ENCODE data around the gene KCTD13. TPM values are rescaled to one million over a fixed set of nuclear protein-coding genes. Genes with fewer than 3 reads are reported as not detected.
A peak's percentile ranks its signal among the peaks of the same experiment; 100 is the strongest.

The KCTD13 gene
- total RNA-seq, 2 donors from 2014 or later, result 21.5 to 27.5 TPM

DNA sequence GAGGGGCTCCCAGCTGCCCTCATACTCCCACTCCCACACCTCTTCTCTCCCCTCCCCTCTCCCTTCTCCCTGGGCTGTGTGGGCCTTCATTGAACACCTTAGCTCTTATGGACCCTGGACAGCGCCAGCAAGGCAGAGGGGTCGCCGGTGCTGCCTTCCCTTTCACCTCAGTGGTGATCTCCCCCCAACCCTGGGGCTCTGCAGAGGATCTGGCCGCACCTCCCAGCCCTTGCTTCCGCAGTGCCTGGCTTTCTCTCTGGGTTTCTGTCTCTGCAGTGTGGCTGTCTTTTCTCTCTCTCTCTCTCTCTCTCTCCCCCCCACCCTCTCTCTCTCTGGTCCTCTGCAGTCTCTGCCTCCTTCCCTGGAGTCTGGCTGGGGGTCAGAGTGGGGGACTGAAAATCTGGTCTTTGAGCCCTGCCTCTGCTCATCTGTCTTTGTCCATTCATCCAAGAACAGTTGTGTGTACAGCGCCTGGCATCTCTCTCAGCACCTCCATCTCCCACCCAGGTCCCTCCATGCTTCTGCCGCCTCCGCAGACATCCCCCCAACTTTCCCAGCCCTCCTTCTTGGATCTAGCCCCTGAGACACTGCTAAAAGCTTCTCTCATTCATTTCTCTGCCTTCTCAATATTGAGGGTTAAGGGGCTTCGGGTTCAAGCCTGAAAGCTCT lies 27.8 kb downstream of the KCTD13 start:
- Histone ChIP-seq H3K9me3 (ENCODE audit: control insufficient read depth, low read length) (no peaks in the 10 kb centered on the region), H3K9ac (ENCODE audit: extremely low read depth, low read length, poor library complexity, severe bottlenecking) (peak overlapping the region; percentile 63)
- no peaks in the 10 kb centered on the region for H3K27me3 Mint-ChIP-seq (ENCODE audit: insufficient read depth)

DNA sequence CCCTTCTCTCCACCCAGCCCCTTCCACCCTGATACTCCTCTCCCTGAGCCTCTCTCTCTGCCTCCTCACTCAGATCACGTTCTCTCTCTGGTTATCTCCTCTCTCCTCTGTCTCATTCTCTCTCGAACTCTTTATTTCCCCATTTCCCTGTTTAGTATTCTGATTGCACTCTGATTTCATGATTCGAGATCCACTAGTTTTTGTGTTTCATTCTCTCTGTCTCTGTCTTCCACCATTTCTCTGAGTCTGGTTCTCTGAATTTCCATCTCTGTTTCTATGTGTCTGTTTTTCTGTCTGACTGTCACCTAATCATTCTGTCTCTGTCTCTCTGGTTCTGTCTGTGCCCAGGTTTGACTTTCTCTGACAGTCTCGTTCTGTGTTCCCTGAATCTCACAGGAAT lies 28.7 kb downstream of the KCTD13 start:
- H3K27ac Mint-ChIP-seq, result no peak overlapping the region
- Histone ChIP-seq H3K27ac (ENCODE audit: low read depth, low read length) (no peak overlapping the region), H3K36me3 (ENCODE audit: control insufficient read depth, insufficient read depth, low read length) (peaks cover 17% of the 10 kb centered on the region), H3K4me1 (ENCODE audit: control insufficient read depth, insufficient read depth, low read length) (no peaks in the 10 kb centered on the region), H3K4me3 (ENCODE audit: low read length) (no peak overlapping the region), H3K27me3 (ENCODE audit: control insufficient read depth, insufficient read depth, low read length, poor library complexity, severe bottlenecking) (no peaks in the 10 kb centered on the region), H3K9me3 (ENCODE audit: control insufficient read depth, low read length) (no peaks in the 10 kb centered on the region), H3K9ac (ENCODE audit: extremely low read depth, low read length, poor library complexity, severe bottlenecking) (no peak overlapping the region)
- H3K27me3 Mint-ChIP-seq (ENCODE audit: insufficient read depth), result no peaks in the 10 kb centered on the region
- TF ChIP-seq, protein P1, sequence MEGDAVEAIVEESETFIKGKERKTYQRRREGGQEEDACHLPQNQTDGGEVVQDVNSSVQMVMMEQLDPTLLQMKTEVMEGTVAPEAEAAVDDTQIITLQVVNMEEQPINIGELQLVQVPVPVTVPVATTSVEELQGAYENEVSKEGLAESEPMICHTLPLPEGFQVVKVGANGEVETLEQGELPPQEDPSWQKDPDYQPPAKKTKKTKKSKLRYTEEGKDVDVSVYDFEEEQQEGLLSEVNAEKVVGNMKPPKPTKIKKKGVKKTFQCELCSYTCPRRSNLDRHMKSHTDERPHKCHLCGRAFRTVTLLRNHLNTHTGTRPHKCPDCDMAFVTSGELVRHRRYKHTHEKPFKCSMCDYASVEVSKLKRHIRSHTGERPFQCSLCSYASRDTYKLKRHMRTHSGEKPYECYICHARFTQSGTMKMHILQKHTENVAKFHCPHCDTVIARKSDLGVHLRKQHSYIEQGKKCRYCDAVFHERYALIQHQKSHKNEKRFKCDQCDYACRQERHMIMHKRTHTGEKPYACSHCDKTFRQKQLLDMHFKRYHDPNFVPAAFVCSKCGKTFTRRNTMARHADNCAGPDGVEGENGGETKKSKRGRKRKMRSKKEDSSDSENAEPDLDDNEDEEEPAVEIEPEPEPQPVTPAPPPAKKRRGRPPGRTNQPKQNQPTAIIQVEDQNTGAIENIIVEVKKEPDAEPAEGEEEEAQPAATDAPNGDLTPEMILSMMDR (conservative IDR thresholded peaks at IDR 0.05), result no peak
- no peak overlapping the region for H3K4me3 Mint-ChIP-seq
- peaks cover 14% of the 10 kb centered on the region for H3K36me3 Mint-ChIP-seq (ENCODE audit: low read depth)
- WGBS, 2 experiments (ENCODE audit: insufficient coverage in 1 of 2, insufficient read length in 1 of 2), result 87 to 88% methylated on average over 4 of the region's 4 CpGs
- peaks cover 18% of the 10 kb centered on the region for H3K4me1 Mint-ChIP-seq
- DNase-seq, result no peak
- H3K9me3 Mint-ChIP-seq, result no peaks in the 10 kb centered on the region

More for the DNA sequence above, 27.8 kb downstream of the KCTD13 start:
- H3K27me3 ChIP-seq (ENCODE audit: control insufficient read depth, insufficient read depth, low read length, poor library complexity, severe bottlenecking), result no peaks in the 10 kb centered on the region
- 26 to 28% methylated on average over 5 to 9 of the region's 9 CpGs for WGBS, 2 experiments (ENCODE audit: insufficient coverage in 1 of 2, insufficient read length in 1 of 2)
- H3K4me1 Mint-ChIP-seq, result peaks cover 18% of the 10 kb centered on the region
- TF ChIP-seq, protein P1 (conservative IDR thresholded peaks at IDR 0.05), result no peak
- no peak overlapping the region for H3K27ac ChIP-seq (ENCODE audit: low read depth, low read length)
- H3K36me3 Mint-ChIP-seq (ENCODE audit: low read depth), result peaks cover 8% of the 10 kb centered on the region
- peak; percentile 70 for DNase-seq
- H3K9me3 Mint-ChIP-seq, result no peaks in the 10 kb centered on the region
- H3K4me1 ChIP-seq (ENCODE audit: control insufficient read depth, insufficient read depth, low read length), result no peaks in the 10 kb centered on the region
- H3K4me3 Mint-ChIP-seq, result peak overlapping the region; percentile 73
- peak overlapping the region; percentile 91 for H3K27ac Mint-ChIP-seq
- H3K36me3 ChIP-seq (ENCODE audit: control insufficient read depth, insufficient read depth, low read length), result peaks cover 17% of the 10 kb centered on the region
- peak overlapping the region; percentile 90 for H3K4me3 ChIP-seq (ENCODE audit: low read length)

DNA sequence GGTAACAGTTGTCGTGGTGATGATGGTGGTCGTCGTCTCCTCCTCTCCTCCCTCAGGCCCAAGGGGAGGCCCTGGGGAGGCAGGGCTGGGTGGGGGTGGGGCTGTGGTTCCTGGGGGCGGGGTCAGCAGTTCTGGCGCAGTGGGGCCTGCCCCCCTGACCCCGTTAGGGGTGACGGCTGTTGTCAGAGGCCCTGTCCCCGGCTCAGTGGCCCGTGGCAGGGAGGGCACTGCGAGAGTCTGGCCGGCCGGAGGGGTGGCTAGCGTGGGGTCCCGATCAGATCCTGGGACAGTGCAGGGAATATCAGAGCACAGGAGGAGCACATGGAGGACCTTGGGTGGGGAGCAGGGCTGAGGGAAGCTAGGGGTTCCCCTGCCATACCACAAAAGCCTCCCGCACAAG lies 29.2 kb downstream of the KCTD13 start:
- H3K4me3 Mint-ChIP-seq, result no peak overlapping the region
- 79% methylated on average over 12 of the region's 15 CpGs; no CpG with 5 or more reads in 1 of the 2 experiments for WGBS, 2 experiments (ENCODE audit: insufficient coverage in 1 of 2, insufficient read length in 1 of 2)
- H3K27ac ChIP-seq (ENCODE audit: low read depth, low read length), result no peak overlapping the region
- no peaks in the 10 kb centered on the region for H3K27me3 Mint-ChIP-seq (ENCODE audit: insufficient read depth)
- no peaks in the 10 kb centered on the region for H3K27me3 ChIP-seq (ENCODE audit: control insufficient read depth, insufficient read depth, low read length, poor library complexity, severe bottlenecking)
- H3K9me3 ChIP-seq (ENCODE audit: control insufficient read depth, low read length), result no peaks in the 10 kb centered on the region
- peaks cover 18% of the 10 kb centered on the region for H3K4me1 Mint-ChIP-seq
- H3K4me3 ChIP-seq (ENCODE audit: low read length), result no peak overlapping the region
- H3K9me3 Mint-ChIP-seq, result no peaks in the 10 kb centered on the region
- peaks cover 17% of the 10 kb centered on the region for H3K36me3 ChIP-seq (ENCODE audit: control insufficient read depth, insufficient read depth, low read length)
- DNase-seq, result no peak
- no peak overlapping the region for H3K9ac ChIP-seq (ENCODE audit: extremely low read depth, low read length, poor library complexity, severe bottlenecking)
- TF ChIP-seq, protein P1 (conservative IDR thresholded peaks at IDR 0.05), result no peak
- H3K27ac Mint-ChIP-seq, result no peak overlapping the region
- H3K36me3 Mint-ChIP-seq (ENCODE audit: low read depth), result peaks cover 16% of the 10 kb centered on the region
- no peaks in the 10 kb centered on the region for H3K4me1 ChIP-seq (ENCODE audit: control insufficient read depth, insufficient read depth, low read length)
